Dendritic cell treated with granulocyte-macrophage colony-stimulating factor and Interleukin-4, amounts not matched to agents 40 ng/mL and 50 ng/mL, for 4 days (primary cell): ENCODE data around the gene IDH3G.

Source experiments
- H3K27ac Mint-ChIP-seq: one replicate; pipeline ENCODE4 v1.8.0; 2022; ENCODE audit warnings: mild to moderate bottlenecking, mixed read lengths
- H3K27me3 Mint-ChIP-seq: one replicate; pipeline ENCODE4 v1.8.0; 2022; ENCODE audit warnings: mild to moderate bottlenecking, mixed read lengths
- H3K36me3 Mint-ChIP-seq: one replicate; pipeline ENCODE4 v1.8.0; 2022; ENCODE audit warnings: low read depth, mixed read lengths
- H3K4me1 Mint-ChIP-seq: one replicate; pipeline ENCODE4 v1.8.0; 2022; ENCODE audit warnings: low read depth, mixed read lengths
- H3K4me3 Mint-ChIP-seq: one replicate; pipeline ENCODE4 v1.8.0; 2022; ENCODE audit warnings: mild to moderate bottlenecking, moderate library complexity, mixed read lengths
- H3K9me3 Mint-ChIP-seq: one replicate; pipeline ENCODE4 v1.8.0; 2022; ENCODE audit warnings: mixed read lengths
- intact Hi-C: fragments of 100-400 bp; cut with micrococcal nuclease; formaldehyde crosslinking; loops from one replicate; pipeline ENCODE4 v1.15.0; 2022

Gene IDH3G

GRCh38 chrX:153789654-153790053 is 4.5 kb downstream of the IDH3G start:
- Mint-ChIP-seq H3K4me3 (no peak overlapping the region), H3K9me3 (no peaks in the 10 kb centered on the region), H3K36me3 (peaks cover 88% of the 10 kb centered on the region), H3K27me3 (no peaks in the 10 kb centered on the region), H3K27ac (no peak overlapping the region), H3K4me1 (peaks cover 8% of the 10 kb centered on the region)
- intact Hi-C loops: no loop called here

- Mint-ChIP-seq H3K4me1 (no peaks in the 10 kb centered on the region), H3K27ac (no peak overlapping the region), H3K4me3 (no peak overlapping the region), H3K9me3 (no peaks in the 10 kb centered on the region), H3K36me3 (peaks cover 92% of the 10 kb centered on the region), H3K27me3 (peaks cover 9% of the 10 kb centered on the region)
- intact Hi-C loops: no loop called here
These were observed 7.5 kb downstream of the IDH3G start for GRCh38 chrX:153786669-153787068.

GRCh38 chrX:153784325-153784967 is 9.7 kb downstream of the IDH3G start:
- intact Hi-C loops: no loop called here
- peaks cover 25% of the 10 kb centered on the region for H3K27me3 Mint-ChIP-seq
- H3K4me1 Mint-ChIP-seq: peaks cover 7% of the 10 kb centered on the region
- no peak overlapping the region for H3K4me3 Mint-ChIP-seq
- no peaks in the 10 kb centered on the region for H3K9me3 Mint-ChIP-seq
- H3K27ac Mint-ChIP-seq: no peak overlapping the region
- H3K36me3 Mint-ChIP-seq: peaks cover 70% of the 10 kb centered on the region

- Mint-ChIP-seq H3K4me3 (no peak overlapping the region), H3K27me3 (peaks cover 32% of the 10 kb centered on the region), H3K4me1 (peaks cover 7% of the 10 kb centered on the region), H3K27ac (no peak overlapping the region), H3K36me3 (peaks cover 61% of the 10 kb centered on the region), H3K9me3 (no peaks in the 10 kb centered on the region)
- intact Hi-C loops: no loop called here
These were observed 10.7 kb downstream of the IDH3G start for GRCh38 chrX:153783378-153784013.

GRCh38 chrX:153782871-153783270 is 11.3 kb downstream of the IDH3G start:
- H3K27ac Mint-ChIP-seq: no peak overlapping the region
- no peaks in the 10 kb centered on the region for H3K9me3 Mint-ChIP-seq
- H3K27me3 Mint-ChIP-seq: peaks cover 37% of the 10 kb centered on the region
- intact Hi-C loops: no loop called here
- H3K36me3 Mint-ChIP-seq: peaks cover 54% of the 10 kb centered on the region
- H3K4me1 Mint-ChIP-seq: peaks cover 7% of the 10 kb centered on the region
- no peak overlapping the region for H3K4me3 Mint-ChIP-seq

GRCh38 chrX:153782313-153782712 is 11.9 kb downstream of the IDH3G start:
- Mint-ChIP-seq H3K27me3 (peaks cover 37% of the 10 kb centered on the region), H3K27ac (no peak overlapping the region)
- intact Hi-C loops: no loop called here

GRCh38 chrX:153781428-153782047 is 12.6 kb downstream of the IDH3G start:
- peaks cover 42% of the 10 kb centered on the region for H3K36me3 Mint-ChIP-seq
- H3K9me3 Mint-ChIP-seq: no peaks in the 10 kb centered on the region
- no peak overlapping the region for H3K27ac Mint-ChIP-seq
- H3K27me3 Mint-ChIP-seq: peaks cover 37% of the 10 kb centered on the region
- intact Hi-C loops: no loop called here
- H3K4me3 Mint-ChIP-seq: no peak overlapping the region
- peaks cover 7% of the 10 kb centered on the region for H3K4me1 Mint-ChIP-seq

More at GRCh38 chrX:153782313-153782712, 11.9 kb downstream of the IDH3G start:
- no peaks in the 10 kb centered on the region for H3K9me3 Mint-ChIP-seq
- H3K36me3 Mint-ChIP-seq: peaks cover 49% of the 10 kb centered on the region
- peaks cover 7% of the 10 kb centered on the region for H3K4me1 Mint-ChIP-seq
- no peak overlapping the region for H3K4me3 Mint-ChIP-seq

GRCh38 chrX:153780678-153781427 is 13.3 kb downstream of the IDH3G start, which contains the start of gene SRPK3:
SRPK3 (plus strand) TSS chrX:153781041; CDS start chrX:153781087, 46 bp downstream.
- Mint-ChIP-seq H3K27me3 (peaks cover 37% of the 10 kb centered on the region), H3K36me3 (peaks cover 35% of the 10 kb centered on the region), H3K4me1 (peaks cover 7% of the 10 kb centered on the region), H3K9me3 (no peaks in the 10 kb centered on the region), H3K4me3 (no peak within 1 kb of the TSS), H3K27ac (peak within 1 kb of the TSS; percentile 42)
- intact Hi-C loops: no loop called here

GRCh38 chrX:153779891-153780677 is 14.1 kb downstream of the IDH3G start:
- no peak overlapping the region for H3K4me3 Mint-ChIP-seq
- no peaks in the 10 kb centered on the region for H3K9me3 Mint-ChIP-seq
- H3K27ac Mint-ChIP-seq: peak overlapping the region; percentile 42

GRCh38 chrX:153778684-153779101 is 15.5 kb downstream of the IDH3G start:
- peaks cover 37% of the 10 kb centered on the region for H3K27me3 Mint-ChIP-seq
- no peak overlapping the region for H3K4me3 Mint-ChIP-seq
- peaks cover 13% of the 10 kb centered on the region for H3K36me3 Mint-ChIP-seq
- H3K4me1 Mint-ChIP-seq: peaks cover 7% of the 10 kb centered on the region
- intact Hi-C loops: no loop called here
- no peaks in the 10 kb centered on the region for H3K9me3 Mint-ChIP-seq
- H3K27ac Mint-ChIP-seq: no peak overlapping the region

More at GRCh38 chrX:153779891-153780677, 14.1 kb downstream of the IDH3G start:
- intact Hi-C loops: no loop called here
- H3K27me3 Mint-ChIP-seq: peaks cover 37% of the 10 kb centered on the region
- peaks cover 27% of the 10 kb centered on the region for H3K36me3 Mint-ChIP-seq
- H3K4me1 Mint-ChIP-seq: peaks cover 7% of the 10 kb centered on the region

GRCh38 chrX:153778181-153778580 is 16.0 kb downstream of the IDH3G start:
- Mint-ChIP-seq H3K4me3 (no peak overlapping the region), H3K9me3 (no peaks in the 10 kb centered on the region), H3K4me1 (peaks cover 7% of the 10 kb centered on the region), H3K27ac (no peak overlapping the region), H3K27me3 (peaks cover 33% of the 10 kb centered on the region), H3K36me3 (peaks cover 8% of the 10 kb centered on the region)
- intact Hi-C loops: no loop called here

- H3K4me3 Mint-ChIP-seq: no peak overlapping the region
- H3K27ac Mint-ChIP-seq: no peak overlapping the region
- intact Hi-C loops: no loop called here
- no peaks in the 10 kb centered on the region for H3K9me3 Mint-ChIP-seq
- peaks cover 7% of the 10 kb centered on the region for H3K4me1 Mint-ChIP-seq
- H3K27me3 Mint-ChIP-seq: peaks cover 29% of the 10 kb centered on the region
- peaks cover 1% of the 10 kb centered on the region for H3K36me3 Mint-ChIP-seq
These were observed 16.7 kb downstream of the IDH3G start for GRCh38 chrX:153777261-153778090.
